GM20431 (cell line): Measurements from ENCODE around the gene PRLH.

Experiments used
- in situ Hi-C: fragments of 300-500 bp; cut with MseI, MboI; formaldehyde crosslinking; loops from one replicate; pipeline ENCODE4 v1.15.0; 2020; ENCODE audit warnings: low sequenced_read_pairs; ENCODE audit not compliant: unreplicated experiment

Gene PRLH

GRCh38 chr2:237566401-237567235, at the start of gene PRLH:
Gene PRLH, plus strand, starts transcription at chr2:237566574. Its CDS starts 0 bp downstream, at chr2:237566574.
- in situ Hi-C loops = no loop called here

GRCh38 chr2:237517163-237517562, 49.2 kb upstream of the PRLH start:
- in situ Hi-C loops = no loop called here

- in situ Hi-C loops = no loop called here
These were observed 48.4 kb upstream of the PRLH start for GRCh38 chr2:237517990-237518389.

GRCh38 chr2:237519506-237520245, 46.7 kb upstream of the PRLH start:
- in situ Hi-C loops = no loop called here

GRCh38 chr2:237520290-237520689, 46.1 kb upstream of the PRLH start:
- in situ Hi-C loops = no loop called here

GRCh38 chr2:237524631-237525030, 41.7 kb upstream of the PRLH start:
- in situ Hi-C loops = no loop called here

GRCh38 chr2:237525559-237526157, 40.7 kb upstream of the PRLH start:
- in situ Hi-C loops = no loop called here

- in situ Hi-C loops = no loop called here
These were observed 39.1 kb upstream of the PRLH start for GRCh38 chr2:237527233-237527632.

- in situ Hi-C loops = no loop called here
These were observed 38.6 kb upstream of the PRLH start for GRCh38 chr2:237527766-237528165.

- in situ Hi-C loops = no loop called here
These were observed 36.6 kb upstream of the PRLH start for GRCh38 chr2:237529452-237530402.

- in situ Hi-C loops = no loop called here
These were observed 35.6 kb upstream of the PRLH start for GRCh38 chr2:237530472-237531433.

GRCh38 chr2:237532160-237532559, 34.2 kb upstream of the PRLH start:
- in situ Hi-C loops = no loop called here

GRCh38 chr2:237533668-237534161, 32.7 kb upstream of the PRLH start:
- in situ Hi-C loops = no loop called here

GRCh38 chr2:237534380-237534779, 32.0 kb upstream of the PRLH start:
- in situ Hi-C loops = no loop called here

- in situ Hi-C loops = no loop called here
These were observed 30.8 kb upstream of the PRLH start for GRCh38 chr2:237535385-237536082.

- in situ Hi-C loops = no loop called here
These were observed 30.3 kb upstream of the PRLH start for GRCh38 chr2:237536083-237536415.

GRCh38 chr2:237536617-237537016, 29.8 kb upstream of the PRLH start:
- in situ Hi-C loops = no loop called here
